Ishikawa (cell line): Measurements from ENCODE around the gene ITPR2.

Experiments
- CEBPB ChIP-seq: IDR thresholded peaks from 2 replicates; pipeline ENCODE4 v1.6.1; 2012
- CREB1 ChIP-seq: IDR thresholded peaks from 2 replicates; pipeline ENCODE4 v1.6.1; 2012; ENCODE audit warnings: low read depth
- EGR1 ChIP-seq: IDR thresholded peaks from 2 replicates; pipeline ENCODE4 v1.6.1; 2012
- EP300 ChIP-seq: IDR thresholded peaks from 2 replicates; pipeline ENCODE4 v1.6.1; 2012; ENCODE audit warnings: borderline replicate concordance
- FOXM1 ChIP-seq: IDR thresholded peaks from 2 replicates; pipeline ENCODE4 v1.6.1; 2012; ENCODE audit warnings: low read depth, borderline replicate concordance
- NFIC ChIP-seq: IDR thresholded peaks from 2 replicates; pipeline ENCODE4 v1.6.1; 2012
- RAD21 ChIP-seq: IDR thresholded peaks from 2 replicates; pipeline ENCODE4 v1.6.1; 2012; ENCODE audit warnings: low read depth
- TAF1 ChIP-seq: IDR thresholded peaks from 2 replicates; pipeline ENCODE4 v1.6.1; 2012; ENCODE audit warnings: low read depth, mild to moderate bottlenecking
- TCF12 ChIP-seq: IDR thresholded peaks from 2 replicates; pipeline ENCODE4 v1.6.1; 2012; ENCODE audit warnings: low read depth
- TEAD4 ChIP-seq: IDR thresholded peaks from 2 replicates; pipeline ENCODE4 v1.6.1; 2012
- YY1 ChIP-seq: IDR thresholded peaks from 2 replicates; pipeline ENCODE4 v1.6.1; 2012; ENCODE audit warnings: low read depth
- ZBTB7A ChIP-seq: IDR thresholded peaks from 2 replicates; pipeline ENCODE4 v1.6.1; 2012; ENCODE audit warnings: low read depth
- TF ChIP-seq, protein P1 (sequence below): IDR thresholded peaks from 2 replicates; pipeline ENCODE4 v1.6.1; 2012
- TF ChIP-seq, protein P2 (sequence below): IDR thresholded peaks from 2 replicates; pipeline ENCODE4 v1.6.1; 2012; ENCODE audit warnings: low read depth, mild to moderate bottlenecking
- TF ChIP-seq, protein P3 (sequence below): IDR thresholded peaks from 2 replicates; pipeline ENCODE4 v1.6.1; 2012

Gene ITPR2

DNA sequence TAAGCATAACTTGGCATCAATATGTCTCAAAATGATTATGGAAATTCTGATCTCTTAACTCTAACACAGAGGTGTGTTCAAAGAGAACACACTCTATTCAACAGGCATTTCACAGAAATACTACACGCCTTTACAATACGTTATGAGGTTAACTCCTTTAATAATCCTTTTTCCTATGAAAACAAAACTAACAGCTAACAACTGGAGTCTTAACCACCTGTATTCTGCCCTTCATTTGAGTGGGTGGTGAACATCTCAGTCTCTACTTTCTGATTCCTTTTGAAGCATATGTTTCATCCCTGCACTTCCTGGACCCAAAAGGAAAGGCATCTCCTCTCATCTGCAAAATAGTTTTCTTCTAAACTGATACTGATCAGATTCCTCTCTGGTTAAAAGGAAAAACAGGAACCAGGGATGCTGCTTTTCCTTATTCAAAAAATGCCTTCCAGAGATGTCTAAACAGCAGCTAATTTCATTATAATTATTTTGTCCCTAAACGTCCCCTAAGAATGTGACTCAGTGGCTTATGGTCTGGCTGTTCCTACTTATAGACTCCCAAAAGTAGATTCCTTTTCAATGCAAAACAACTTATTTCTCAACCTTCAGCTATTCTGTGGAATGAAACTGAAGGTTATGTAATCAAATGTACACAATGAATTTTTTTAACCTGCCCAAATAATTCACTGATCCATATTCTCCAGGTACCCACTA, 24.1 kb downstream of the ITPR2 start:
- TF ChIP-seq CREB1 (no peak), RAD21 (no peak), TEAD4 (no peak), TCF12 (no peak), EP300 (no peak), NFIC (no peak), YY1 (no peak), EGR1 (no peak), ZBTB7A (no peak), FOXM1 (no peak), TAF1 (no peak), CEBPB (no peak)
- TF ChIP-seq, protein P1, sequence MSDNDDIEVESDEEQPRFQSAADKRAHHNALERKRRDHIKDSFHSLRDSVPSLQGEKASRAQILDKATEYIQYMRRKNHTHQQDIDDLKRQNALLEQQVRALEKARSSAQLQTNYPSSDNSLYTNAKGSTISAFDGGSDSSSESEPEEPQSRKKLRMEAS = no peak
- TF ChIP-seq, protein P2, sequence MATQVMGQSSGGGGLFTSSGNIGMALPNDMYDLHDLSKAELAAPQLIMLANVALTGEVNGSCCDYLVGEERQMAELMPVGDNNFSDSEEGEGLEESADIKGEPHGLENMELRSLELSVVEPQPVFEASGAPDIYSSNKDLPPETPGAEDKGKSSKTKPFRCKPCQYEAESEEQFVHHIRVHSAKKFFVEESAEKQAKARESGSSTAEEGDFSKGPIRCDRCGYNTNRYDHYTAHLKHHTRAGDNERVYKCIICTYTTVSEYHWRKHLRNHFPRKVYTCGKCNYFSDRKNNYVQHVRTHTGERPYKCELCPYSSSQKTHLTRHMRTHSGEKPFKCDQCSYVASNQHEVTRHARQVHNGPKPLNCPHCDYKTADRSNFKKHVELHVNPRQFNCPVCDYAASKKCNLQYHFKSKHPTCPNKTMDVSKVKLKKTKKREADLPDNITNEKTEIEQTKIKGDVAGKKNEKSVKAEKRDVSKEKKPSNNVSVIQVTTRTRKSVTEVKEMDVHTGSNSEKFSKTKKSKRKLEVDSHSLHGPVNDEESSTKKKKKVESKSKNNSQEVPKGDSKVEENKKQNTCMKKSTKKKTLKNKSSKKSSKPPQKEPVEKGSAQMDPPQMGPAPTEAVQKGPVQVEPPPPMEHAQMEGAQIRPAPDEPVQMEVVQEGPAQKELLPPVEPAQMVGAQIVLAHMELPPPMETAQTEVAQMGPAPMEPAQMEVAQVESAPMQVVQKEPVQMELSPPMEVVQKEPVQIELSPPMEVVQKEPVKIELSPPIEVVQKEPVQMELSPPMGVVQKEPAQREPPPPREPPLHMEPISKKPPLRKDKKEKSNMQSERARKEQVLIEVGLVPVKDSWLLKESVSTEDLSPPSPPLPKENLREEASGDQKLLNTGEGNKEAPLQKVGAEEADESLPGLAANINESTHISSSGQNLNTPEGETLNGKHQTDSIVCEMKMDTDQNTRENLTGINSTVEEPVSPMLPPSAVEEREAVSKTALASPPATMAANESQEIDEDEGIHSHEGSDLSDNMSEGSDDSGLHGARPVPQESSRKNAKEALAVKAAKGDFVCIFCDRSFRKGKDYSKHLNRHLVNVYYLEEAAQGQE = no peak
- TF ChIP-seq, protein P3, sequence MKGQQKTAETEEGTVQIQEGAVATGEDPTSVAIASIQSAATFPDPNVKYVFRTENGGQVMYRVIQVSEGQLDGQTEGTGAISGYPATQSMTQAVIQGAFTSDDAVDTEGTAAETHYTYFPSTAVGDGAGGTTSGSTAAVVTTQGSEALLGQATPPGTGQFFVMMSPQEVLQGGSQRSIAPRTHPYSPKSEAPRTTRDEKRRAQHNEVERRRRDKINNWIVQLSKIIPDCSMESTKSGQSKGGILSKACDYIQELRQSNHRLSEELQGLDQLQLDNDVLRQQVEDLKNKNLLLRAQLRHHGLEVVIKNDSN = no peak

DNA sequence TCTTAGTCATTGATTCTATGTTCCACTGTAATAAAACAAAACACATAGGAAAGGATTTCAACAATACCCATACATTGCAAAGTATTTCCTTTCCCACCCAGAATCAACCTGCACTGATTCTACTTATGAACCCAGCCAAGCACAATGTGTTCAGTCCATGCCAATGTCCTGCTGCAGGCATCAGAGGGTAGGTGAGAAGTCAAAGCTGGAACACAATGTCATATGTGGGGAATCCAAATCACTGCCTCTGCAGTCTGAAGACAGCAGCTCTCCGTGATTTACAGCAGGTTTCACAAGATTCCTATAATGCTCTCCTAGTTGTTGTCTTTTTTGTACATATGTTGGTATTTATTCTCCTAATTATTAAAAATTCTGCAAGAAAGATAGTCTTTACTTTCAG, 25.7 kb downstream of the ITPR2 start:
- TF ChIP-seq, protein P2 = no peak
- TF ChIP-seq TCF12 = no peak
- TF ChIP-seq, protein P1 = no peak
- no peak for TF ChIP-seq YY1
- TF ChIP-seq CEBPB = no peak
- TF ChIP-seq TEAD4 = no peak
- TF ChIP-seq ZBTB7A = no peak
- no peak for TF ChIP-seq NFIC
- TF ChIP-seq FOXM1 = no peak
- TF ChIP-seq, protein P3 = no peak
- TF ChIP-seq EGR1 = no peak
- no peak for TF ChIP-seq CREB1
- no peak for TF ChIP-seq RAD21
- no peak for TF ChIP-seq EP300
- no peak for TF ChIP-seq TAF1

DNA sequence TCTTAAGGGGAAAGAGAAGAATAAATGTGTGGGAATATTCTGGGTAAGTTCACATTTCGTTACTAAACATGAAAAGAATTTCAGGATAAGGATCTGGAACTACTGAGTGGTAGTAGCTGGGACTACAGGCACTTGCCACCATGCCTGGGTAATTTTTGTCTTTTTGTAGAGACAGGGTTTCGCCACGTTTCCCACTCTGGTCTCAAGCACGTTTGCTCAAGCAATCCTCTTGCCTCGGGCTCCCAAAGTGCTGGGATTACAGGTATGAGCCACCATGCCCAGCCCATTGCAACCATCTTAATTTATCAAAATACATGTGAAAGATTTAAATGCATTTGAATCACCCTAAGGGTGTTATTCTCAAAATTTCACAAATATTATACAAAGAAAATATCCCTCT, 26.4 kb downstream of the ITPR2 start:
- TF ChIP-seq TEAD4 (no peak), ZBTB7A (no peak), EP300 (no peak), CEBPB (no peak), CREB1 (no peak), TAF1 (no peak)

DNA sequence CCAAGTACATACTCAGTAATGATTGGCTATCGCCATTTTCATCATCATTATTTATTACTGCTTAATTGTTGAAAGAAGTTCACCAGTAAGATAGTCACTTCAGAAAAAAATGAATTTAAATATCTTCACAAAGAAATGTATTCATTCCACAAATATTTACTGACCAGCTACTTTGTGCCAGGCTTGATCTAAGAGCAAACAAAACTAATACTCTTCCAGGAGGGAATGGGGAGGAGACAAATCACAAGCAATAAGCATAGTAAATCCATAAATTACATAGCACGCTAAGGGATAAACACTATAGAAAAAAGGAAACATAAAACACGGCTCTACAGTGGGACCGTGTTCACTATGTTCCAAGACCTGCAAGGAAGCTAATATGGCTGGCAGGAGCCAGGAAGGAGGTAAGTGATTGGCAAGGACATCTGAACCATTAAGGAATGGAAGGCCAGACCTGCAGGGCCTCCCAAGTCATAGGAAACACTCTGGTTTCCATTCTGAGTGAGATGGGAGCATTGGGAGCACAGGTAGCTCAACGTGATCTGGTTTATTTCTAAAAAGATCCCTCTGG, 27.5 kb downstream of the ITPR2 start:
- no peak for TF ChIP-seq TAF1
- TF ChIP-seq YY1 = no peak
- TF ChIP-seq, protein P1 = no peak
- no peak for TF ChIP-seq NFIC
- TF ChIP-seq CEBPB = no peak
- TF ChIP-seq EGR1 = no peak
- TF ChIP-seq FOXM1 = no peak
- TF ChIP-seq ZBTB7A = no peak
- TF ChIP-seq EP300 = no peak
- TF ChIP-seq CREB1 = no peak
- TF ChIP-seq, protein P2 = no peak
- TF ChIP-seq RAD21 = no peak
- TF ChIP-seq, protein P3 = no peak
- no peak for TF ChIP-seq TEAD4
- no peak for TF ChIP-seq TCF12
